Body of pancreas (tissue), 4 donors: ENCODE results near the gene SVIL. TPM values are rescaled to one million over a fixed set of nuclear protein-coding genes. Genes with fewer than 3 reads are reported as not detected.
"Not testable (repeated sequence)": the region's sequence is repeated elsewhere in the genome, so short reads cannot be mapped to it uniquely, and the experiment has no call there.

Experiments
- ATAC-seq: fragments of 150-250 bp; one replicate; pipeline ENCODE4 v1.9.1; 2016
- DNase-seq, 4 donors: peaks; one replicate each; pipeline ENCODE4 v3.0.0-alpha.2; 2019
- H3K27ac ChIP-seq, 4 donors: fragments of 200-600 bp; sonication (generic); 1 replicate in 3 of 4; 2 replicates in 1 of 4; pipeline versions ENCODE4 v1.5.1 to v1.6.1; 2016 to 2019; ENCODE audit warnings: mild to moderate bottlenecking in 1 of 4, mixed read lengths in 1 of 4, moderate library complexity in 1 of 4
- H3K27me3 ChIP-seq, 2 donors: fragments of 200-600 bp; sonication (generic); one replicate each; pipeline ENCODE4 v1.6.0; 2016; ENCODE audit warnings: mild to moderate bottlenecking in 1 of 2
- H3K36me3 ChIP-seq, 2 donors: fragments of 200-600 bp; sonication (generic); replicated peaks in 1 of 2; 2 replicates each; pipeline ENCODE4 v1.5.1; 2016; ENCODE audit warnings: low read depth in 2 of 2; ENCODE audit not compliant: insufficient read depth in 1 of 2
- H3K4me1 ChIP-seq: fragments of 200-600 bp; sonication (generic); one replicate; pipeline ENCODE4 v1.6.0; 2016
- H3K4me3 ChIP-seq, 2 donors: fragments of 200-600 bp; sonication (generic); 1 replicate in 1 of 2; 2 replicates in 1 of 2; pipeline ENCODE4 v1.5.1; 2016 to 2019
- H3K9me3 ChIP-seq, 3 donors: fragments of 200-600 bp; sonication (generic); 1 replicate in 2 of 3; 2 replicates in 1 of 3; pipeline ENCODE4 v1.5.1; 2016
- CTCF ChIP-seq, 7 experiments: fragments of 450-650 bp in 4 of 7; fragments of 200-600 bp in 3 of 7; sonication (generic) in 3 of 7; IDR thresholded peaks; one replicate each; pipeline ENCODE4 v1.5.1; 2016 to 2019; ENCODE audit warnings: antibody characterized with exemption in 7 of 7
- POLR2A ChIP-seq, 3 donors: fragments of 450-650 bp; IDR thresholded peaks; one replicate each; pipeline ENCODE4 v1.6.1; 2016; ENCODE audit warnings: antibody characterized with exemption in 3 of 3, mild to moderate bottlenecking in 2 of 3
- WGBS, 2 donors: methylation state at CpG; one replicate each; pipeline ENCODE4 v1.1.5; 2017; 5-methylcytosine and 5-hydroxymethylcytosine counted together
- intact Hi-C: fragments of 100-400 bp; cut with DNase I; formaldehyde crosslinking; loops from one replicate; pipeline ENCODE4 v1.15.1; 2023
- total RNA-seq, 2 donors: library from RNA; depleted of rRNA; stranded (reverse); fragments of >200 nt; gene quantifications; one replicate each; pipeline ENCODE4 v1.1.0, GENCODE V29; 2016

The SVIL gene
- total RNA-seq, 2 donors from 2014 or later = 25.4 to 41.2 TPM

- H3K27ac ChIP-seq = peak overlapping the region in 3 of 4 donors; percentile 16 to 32 (median 25)
- no peak for DNase-seq
- WGBS, 2 donors = 45 to 47% methylated on average over 5 of the region's 5 CpGs
These were observed 6.5 kb downstream of the SVIL start for GRCh38 chr10:29628311-29628710.

GRCh38 chr10:29627201-29628132 lies 7.3 kb downstream of the SVIL start:
- intact Hi-C loops = no loop called here
- Histone ChIP-seq H3K27ac (peak overlapping the region in 1 of 4 donors; percentile 10), H3K4me3 (no peak overlapping the region), H3K4me1 (peaks cover 24% of the 10 kb centered on the region), H3K36me3 (no peaks in the 10 kb centered on the region), H3K9me3 (no peaks in the 10 kb centered on the region), H3K27me3 (no peaks in the 10 kb centered on the region)
- TF ChIP-seq POLR2A (IDR thresholded peaks at IDR 0.05) = no peak
- no peak for TF ChIP-seq CTCF (IDR thresholded peaks at IDR 0.05)
- 72 to 74% methylated on average over 7 of the region's 7 CpGs for WGBS, 2 donors
- DNase-seq = no peak
- ATAC-seq = no peak

More at GRCh38 chr10:29628311-29628710, 6.5 kb downstream of the SVIL start:
- Histone ChIP-seq H3K4me1 (peaks cover 24% of the 10 kb centered on the region), H3K4me3 (no peak overlapping the region), H3K9me3 (no peaks in the 10 kb centered on the region), H3K36me3 (no peaks in the 10 kb centered on the region), H3K27me3 (no peaks in the 10 kb centered on the region)
- intact Hi-C loops = no loop called here
- ATAC-seq = no peak
- TF ChIP-seq CTCF (IDR thresholded peaks at IDR 0.05) = no peak
- TF ChIP-seq POLR2A (IDR thresholded peaks at IDR 0.05) = no peak

- H3K4me3 ChIP-seq, ATAC-seq, H3K9me3 ChIP-seq, intact Hi-C loops, DNase-seq, H3K27me3 ChIP-seq, H3K27ac ChIP-seq, H3K36me3 ChIP-seq: not testable (repeated sequence)
- 95% methylated on average over 6 of the region's 6 CpGs for WGBS, 2 donors
- peaks cover 13% of the 10 kb centered on the region for H3K4me1 ChIP-seq
These were observed 10.4 kb downstream of the SVIL start for GRCh38 chr10:29624357-29624756.

GRCh38 chr10:29623797-29624196 lies 11.0 kb downstream of the SVIL start:
- ATAC-seq (no peak), DNase-seq (no peak)

More at GRCh38 chr10:29623797-29624196, 11.0 kb downstream of the SVIL start:
- Histone ChIP-seq H3K4me3 (no peak overlapping the region), H3K9me3 (no peaks in the 10 kb centered on the region), H3K4me1 (peaks cover 18% of the 10 kb centered on the region), H3K27ac (no peak overlapping the region), H3K36me3 (no peaks in the 10 kb centered on the region), H3K27me3 (no peaks in the 10 kb centered on the region)
- WGBS, 2 donors = 94 to 95% methylated on average over 4 of the region's 4 CpGs
- intact Hi-C loops = no loop called here
- TF ChIP-seq POLR2A (IDR thresholded peaks at IDR 0.05) = no peak
- TF ChIP-seq CTCF (IDR thresholded peaks at IDR 0.05) = no peak
